K562 (cell line): ENCODE data around the gene ZDHHC14. TPM values are rescaled to one million over a fixed set of nuclear protein-coding genes. Genes with fewer than 3 reads are reported as not detected.

Experiments used
- ATAC-seq: fragments of 200-7000 bp; cut with Tn5 transposase; 3 replicates; pipeline ENCODE4 v1.9.1; 2020; ENCODE audit warnings: moderate library complexity
- BruUV-seq: library from RNA; stranded (reverse); fragments of 400-500 nt; replicated peaks from 2 replicates; lab custom pipeline; 2021; lab: Mats Ljungman, UMichigan
- CTCF ChIA-PET: fragments of 300-600 bp; formaldehyde crosslinking; extraction: SDS; loops from one replicate; lab custom pipeline; 2021; ENCODE audit warnings: low intra/inter-chr PET ratio; lab: Yijun Ruan, JAX
- POLR2A ChIA-PET: fragments of 300-600, 350-650 bp; sonication (Branson Sonifier 250); formaldehyde crosslinking; extraction: SDS; loops from one replicate; lab custom pipeline; 2021; ENCODE audit warnings: antibody characterized with exemption, inconsistent platforms; lab: Yijun Ruan, JAX
- DNase-seq, 4 experiments: peaks; one replicate each; pipeline versions ENCODE4 v3.0.0 to v3.0.0-alpha.2; 2011 to 2018; ENCODE audit warnings: low spot score in 3 of 4, mixed read lengths in 3 of 4; ENCODE audit errors: extremely low read depth in 1 of 4
- FAIRE-seq: peaks from 2 replicates; lab custom pipeline; 2011; peaks lifted over from hg19 to GRCh38; lab: Jason Lieb, UNC
- H2AFZ ChIP-seq: 2 replicates; pipeline ENCODE4 v1.6.0; 2011; ENCODE audit warnings: low read depth, low read length, control low read depth, inconsistent platforms
- H3K27ac ChIP-seq: fragments of 200-600 bp; 3 replicates; pipeline ENCODE4 v1.8.0; 2011; ENCODE audit warnings: low read depth, mild to moderate bottlenecking, control low read depth, inconsistent platforms, low read length, moderate library complexity, mixed read lengths; ENCODE audit errors: extremely low read depth
- H3K27me3 ChIP-seq, 2 experiments: fragments of 300-600 bp in 1 of 2; 2 replicates in 1 of 2; 3 replicates in 1 of 2; pipeline versions ENCODE4 v1.6.0 to v1.8.0; 2011; ENCODE audit warnings: inconsistent platforms in 2 of 2, low read length in 2 of 2, mild to moderate bottlenecking in 1 of 2, mixed read lengths in 1 of 2, moderate library complexity in 1 of 2; ENCODE audit not compliant: control insufficient read depth in 2 of 2, insufficient read depth in 2 of 2
- H3K36me3 ChIP-seq: fragments of 300-600 bp; 3 replicates; pipeline ENCODE4 v1.8.0; 2011; ENCODE audit warnings: mild to moderate bottlenecking, low read length, inconsistent platforms; ENCODE audit not compliant: control insufficient read depth, insufficient read depth
- H3K4me1 ChIP-seq, 2 experiments: fragments of 200-600 bp in 1 of 2; replicated peaks in 1 of 2; 2 replicates in 1 of 2; 3 replicates in 1 of 2; pipeline versions ENCODE4 v1.5.1 to v1.8.0; 2011; ENCODE audit warnings: inconsistent platforms in 2 of 2, low read length in 2 of 2, mild to moderate bottlenecking in 1 of 2, mixed read lengths in 1 of 2, moderate library complexity in 1 of 2; ENCODE audit not compliant: control insufficient read depth in 2 of 2, insufficient read depth in 2 of 2
- H3K4me2 ChIP-seq: 2 replicates; pipeline ENCODE4 v1.6.1; 2011; ENCODE audit warnings: low read length, control low read depth, inconsistent platforms, mixed read lengths; ENCODE audit not compliant: insufficient read depth
- H3K4me3 ChIP-seq: fragments of 200-600 bp; sonication (generic), shearing (Covaris generic); 2 replicates; pipeline ENCODE4 v1.5.1; 2016; ENCODE audit warnings: control low read depth, inconsistent platforms
- H3K79me2 ChIP-seq: fragments of 200-600 bp; 3 replicates; pipeline ENCODE4 v1.8.0; 2011; ENCODE audit warnings: low read length, inconsistent platforms; ENCODE audit not compliant: control insufficient read depth, insufficient read depth
- H3K9ac ChIP-seq, 2 experiments: 2 replicates each; pipeline versions ENCODE4 v1.6.0 to v1.6.1; 2011; ENCODE audit warnings: low read depth in 2 of 2, low read length in 2 of 2, control low read depth in 1 of 2, inconsistent platforms in 1 of 2, mild to moderate bottlenecking in 1 of 2, mixed read lengths in 1 of 2; ENCODE audit not compliant: insufficient read depth in 1 of 2
- H3K9me1 ChIP-seq: one replicate; pipeline ENCODE4 v1.6.0; 2011; ENCODE audit warnings: inconsistent platforms, mild to moderate bottlenecking, low read length, moderate library complexity; ENCODE audit not compliant: control insufficient read depth, insufficient read depth
- H3K9me3 ChIP-seq: replicated peaks from 2 replicates; pipeline ENCODE4 v1.5.1; 2011; ENCODE audit warnings: low read depth, low read length, inconsistent platforms; ENCODE audit not compliant: control insufficient read depth, insufficient read depth
- H4K20me1 ChIP-seq: replicated peaks from 2 replicates; pipeline ENCODE4 v1.6.1; 2011; ENCODE audit warnings: low read length, inconsistent platforms, mixed read lengths; ENCODE audit not compliant: control insufficient read depth, insufficient read depth
- GTF2E2 ChIP-seq: fragments of 200-800 bp; sonication (Bioruptor generic); IDR thresholded peaks from 2 replicates; pipeline ENCODE4 v1.6.1; 2016; ENCODE audit warnings: missing genetic modification characterization, missing compliant biosample characterization
- HNRNPK ChIP-seq: fragments of 200-400 bp; formaldehyde crosslinking; IDR thresholded peaks from one replicate; pipeline ENCODE4 v1.6.1; 2018; ENCODE audit warnings: mild to moderate bottlenecking, low read depth, low read length; ENCODE audit not compliant: poor library complexity, severe bottlenecking
- SNRNP70 ChIP-seq: fragments of 200-400 bp; formaldehyde crosslinking; optimal IDR thresholded peaks from 2 replicates; pipeline ENCODE3; 2017; ENCODE audit warnings: low read depth, low read length
- ZNF354B ChIP-seq: fragments of 250-450 bp; sonication (Bioruptor Pico); IDR thresholded peaks from 2 replicates; pipeline ENCODE4 v1.4.0; 2020
- ZNF512 ChIP-seq: IDR thresholded peaks from 2 replicates; pipeline ENCODE4 v1.6.1; 2016; ENCODE audit warnings: missing genetic modification characterization, missing compliant biosample characterization
- ZNF780A ChIP-seq: fragments of 250-450 bp; sonication (Bioruptor Pico); IDR thresholded peaks from 2 replicates; pipeline ENCODE4 v1.5.0; 2021; ENCODE audit warnings: mild to moderate bottlenecking
- WGBS: fragments of 100-300 bp; shearing (Covaris generic); methylation state at CpG from one replicate; pipeline ENCODE4 v1.1.6; 2016; ENCODE audit warnings: low coverage, mixed read lengths; ENCODE audit not compliant: insufficient coverage; ENCODE audit errors: missing lambda C conversion rate; 5-methylcytosine and 5-hydroxymethylcytosine counted together
- in situ Hi-C: fragments of 300-500 bp; cut with MboI; formaldehyde crosslinking; loops from 4 replicates; pipeline ENCODE4 v1.15.0; 2018; ENCODE audit warnings: inconsistent platforms, mixed read lengths
- intact Hi-C: fragments of 100-400 bp; cut with micrococcal nuclease; formaldehyde crosslinking; loops from 2 replicates; pipeline ENCODE4 v1.14.2; 2022
- polyA plus RNA-seq, 8 experiments: library from polyadenylated mRNA; depleted of rRNA in 4 of 8; stranded (reverse) in 5 of 8; unstranded in 3 of 8; fragments of >200 nt; fragmentation: Nextera tagmentation in 2 of 8; fragmentation: Illumina TruSeq in 1 of 8; extraction: Ambion mirVana in 2 of 8; extraction: Trizol in 1 of 8; gene quantifications; 2 replicates each; pipeline versions ENCODE4 v1.2.1 to v1.2.3, GENCODE V29; 2011 to 2014; ENCODE audit warnings: inconsistent platforms in 1 of 8, missing spikeins in 1 of 8
- total RNA-seq, 7 experiments: library from RNA; depleted of rRNA in 6 of 7; stranded (reverse); fragments of >200 nt in 6 of 7; fragmentation: Illumina TruSeq in 2 of 7; extraction: Trizol in 2 of 7; gene quantifications; 2 replicates each; pipeline versions ENCODE4 v1.2.1 to v1.2.3, GENCODE V29; 2011 to 2021; ENCODE audit warnings: low replicate concordance in 1 of 7

The ZDHHC14 gene
- total and polyA plus RNA-seq, 9 of the 15 experiments (the other 6 are each of a cell fraction or from before 2014, with no cell fraction given) = 0.92 to 23.1 (median 13.8) TPM

GRCh38 chr6:157370755-157371154, 10.2 kb upstream of the ZDHHC14 start:
- CTCF ChIA-PET = no interaction called here
- FAIRE-seq = no peak

More at GRCh38 chr6:157370755-157371154, 10.2 kb upstream of the ZDHHC14 start:
- H3K9ac ChIP-seq = no peak overlapping the region
- ATAC-seq = no peak
- no peaks in the 10 kb centered on the region for H3K9me1 ChIP-seq
- TF ChIP-seq SNRNP70 (no peak), ZNF780A (no peak), HNRNPK (peak; percentile 91), ZNF512 (0 out of 2 replicates have a peak, but pooled peaks have one; percentile 25), ZNF354B (CRISPR knock-in tag) (no peak), GTF2E2 (tag) (no peak)
- no peaks in the 10 kb centered on the region for H3K9me3 ChIP-seq
- peaks cover 0 to 3% of the 10 kb centered on the region in 2 experiments; a peak in 2 of 5 replicates for H3K4me1 ChIP-seq
- H3K4me2 ChIP-seq = no peak overlapping the region
- no peaks in the 10 kb centered on the region for H4K20me1 ChIP-seq
- H3K79me2 ChIP-seq = no peaks in the 10 kb centered on the region
- POLR2A ChIA-PET = interaction anchor here (1.0 to 1.9 kb wide), 3 partner anchors 10 to 47 kb away, joined by 3 to 6 read pairs (median 3); no protein-coding TSS in a partner anchor
- in situ Hi-C loops = no loop called here
- no peak overlapping the region for H2AFZ ChIP-seq
- no TSS peak for BruUV-seq
- WGBS = 15% methylated on average over 1 of the region's 1 CpG
- no peaks in the 10 kb centered on the region for H3K36me3 ChIP-seq
- no peak overlapping the region for H3K4me3 ChIP-seq
- H3K27me3 ChIP-seq = no peaks in the 10 kb centered on the region
- DNase-seq = no peak
- intact Hi-C loops = no loop called here
- H3K27ac ChIP-seq = no peak overlapping the region
